ENCODE measurements around the gene TERT.
"Not testable (repeated sequence)": the region's sequence is repeated elsewhere in the genome, so short reads cannot be mapped to it uniquely, and the experiment has no call there.

TERT gene

GRCh38 chr5:1330847-1331831, 36.3 kb upstream of the TERT start:
- DNase-seq (ENCODE audit: low read depth), result no peak

- no peak for DNase-seq (ENCODE audit: low read depth)
These were observed 35.4 kb upstream of the TERT start for GRCh38 chr5:1330146-1330846.

GRCh38 chr5:1329111-1329579, 34.3 kb upstream of the TERT start:
- no peak for DNase-seq (ENCODE audit: low read depth)

GRCh38 chr5:1328237-1329110, 33.6 kb upstream of the TERT start:
- not testable (repeated sequence) for DNase-seq (ENCODE audit: low read depth)

- not testable (repeated sequence) for DNase-seq (ENCODE audit: low read depth)
These were observed 32.3 kb upstream of the TERT start for GRCh38 chr5:1326901-1327756.

- not testable (repeated sequence) for DNase-seq (ENCODE audit: low read depth)
These were observed 31.6 kb upstream of the TERT start for GRCh38 chr5:1326532-1326875.

GRCh38 chr5:1325870-1326531, 31.1 kb upstream of the TERT start:
- no peak for DNase-seq (ENCODE audit: low read depth)

GRCh38 chr5:1325191-1325741, 30.4 kb upstream of the TERT start:
- no peak for DNase-seq (ENCODE audit: low read depth)

GRCh38 chr5:1324719-1325190, 29.9 kb upstream of the TERT start:
- DNase-seq (ENCODE audit: low read depth), result no peak

- no peak for DNase-seq (ENCODE audit: low read depth)
These were observed 29.4 kb upstream of the TERT start for GRCh38 chr5:1324301-1324700.

GRCh38 chr5:1323803-1324173, 28.9 kb upstream of the TERT start:
- DNase-seq (ENCODE audit: low read depth), result no peak

- no peak for DNase-seq (ENCODE audit: low read depth)
These were observed 28.3 kb upstream of the TERT start for GRCh38 chr5:1322955-1323802.

- DNase-seq (ENCODE audit: low read depth), result no peak
These were observed 27.4 kb upstream of the TERT start for GRCh38 chr5:1322036-1322900.

- no peak for DNase-seq (ENCODE audit: low read depth)
These were observed 26.7 kb upstream of the TERT start for GRCh38 chr5:1321576-1321975.

GRCh38 chr5:1320436-1321344, 25.8 kb upstream of the TERT start:
- DNase-seq (ENCODE audit: low read depth), result no peak

GRCh38 chr5:1319436-1320256, 24.8 kb upstream of the TERT start:
- DNase-seq (ENCODE audit: low read depth), result no peak

Measured in activated T-helper 1 cell treated with Interleukin-2 at 50 U/mL for 16 hours (primary cell).